Measurements from ENCODE around the gene XCR1. TPM values are rescaled to one million over a fixed set of nuclear protein-coding genes. Genes with fewer than 3 reads are reported as not detected.

XCR1 gene
- total and polyA plus RNA-seq, 2 experiments from 2014 or later, result not detected

GRCh38 chr3:46060551-46060950, 33.3 kb upstream of the XCR1 start (continued):
- TF ChIP-seq ZNF462 (CRISPR knock-in tag; IDR thresholded peaks at IDR 0.05), result no peak

- no peaks in the 10 kb centered on the region for H3K4me1 ChIP-seq (ENCODE audit: insufficient read depth)
- ATAC-seq, result no peak
- no peaks in the 10 kb centered on the region for H3K27me3 ChIP-seq (ENCODE audit: insufficient read depth)
- H3K4me1 Mint-ChIP-seq, result no peaks in the 10 kb centered on the region
- no peaks in the 10 kb centered on the region for H3F3A ChIP-seq (replicated peaks; ENCODE audit: low read depth)
- DNase-seq (ENCODE audit: low spot score), result no peak
- no peak overlapping the region for H3K27ac ChIP-seq (ENCODE audit: low read depth)
- H3K4me3 Mint-ChIP-seq, result no peak overlapping the region
- H3K4me3 ChIP-seq, result no peak overlapping the region
- no peak overlapping the region for H3K27ac Mint-ChIP-seq
- no peaks in the 10 kb centered on the region for H3K9me3 Mint-ChIP-seq
- TF ChIP-seq JUNB (IDR thresholded peaks at IDR 0.05; ENCODE audit: unreplicated experiment) (no peak), EZH2 (IDR thresholded peaks at IDR 0.05; ENCODE audit: low read depth, unreplicated experiment) (no peak), POLR2AphosphoS5 (IDR thresholded peaks at IDR 0.05; ENCODE audit: low read depth) (no peak), ZNF331 (CRISPR knock-in tag; IDR thresholded peaks at IDR 0.05; ENCODE audit: low read depth) (no peak), ETS1 (IDR thresholded peaks at IDR 0.05) (no peak), STAT1 (IDR thresholded peaks at IDR 0.05; ENCODE audit: unreplicated experiment) (no peak), NANOG (IDR thresholded peaks at IDR 0.05; ENCODE audit: borderline replicate concordance) (no peak), REST (IDR thresholded peaks at IDR 0.05; ENCODE audit: unreplicated experiment) (no peak)
- H3K36me3 Mint-ChIP-seq (ENCODE audit: low read depth), result no peaks in the 10 kb centered on the region
- H3K79me2 ChIP-seq (replicated peaks; ENCODE audit: insufficient read depth), result no peaks in the 10 kb centered on the region
- H3K4me2 ChIP-seq, result no peak overlapping the region
- no peak overlapping the region for H2AFZ ChIP-seq
- no peaks in the 10 kb centered on the region for H4K20me1 ChIP-seq (replicated peaks; ENCODE audit: insufficient read depth)
- peaks cover 13% of the 10 kb centered on the region; the same call in 1 of the 2 replicates for H3K9me2 ChIP-seq (ENCODE audit: insufficient read depth)
- no peaks in the 10 kb centered on the region for H3K36me3 ChIP-seq (ENCODE audit: insufficient read depth)
- H3K27me3 Mint-ChIP-seq (ENCODE audit: insufficient read depth, low read depth, poor library complexity), result peaks cover 3% of the 10 kb centered on the region
These were observed 32.1 kb upstream of the XCR1 start for GRCh38 chr3:46059432-46059831.
